Retinal pigment epithelial cell (primary cell): Measurements from ENCODE around the gene TXNL4A.

Source experiments
- DNase-seq: peaks from one replicate; pipeline ENCODE4 v3.0.0-alpha.2; 2010; ENCODE audit warnings: low read depth
- H3K4me3 ChIP-seq: 2 replicates; pipeline ENCODE4 v1.5.1; 2011; ENCODE audit warnings: mild to moderate bottlenecking, low read length, control low read depth, moderate library complexity
- TF ChIP-seq, protein P1 (sequence below): conservative IDR thresholded peaks from 2 replicates; pipeline ENCODE4 v1.5.1; 2011; ENCODE audit warnings: low read depth, low read length, control low read depth, inconsistent platforms

Gene TXNL4A

DNA sequence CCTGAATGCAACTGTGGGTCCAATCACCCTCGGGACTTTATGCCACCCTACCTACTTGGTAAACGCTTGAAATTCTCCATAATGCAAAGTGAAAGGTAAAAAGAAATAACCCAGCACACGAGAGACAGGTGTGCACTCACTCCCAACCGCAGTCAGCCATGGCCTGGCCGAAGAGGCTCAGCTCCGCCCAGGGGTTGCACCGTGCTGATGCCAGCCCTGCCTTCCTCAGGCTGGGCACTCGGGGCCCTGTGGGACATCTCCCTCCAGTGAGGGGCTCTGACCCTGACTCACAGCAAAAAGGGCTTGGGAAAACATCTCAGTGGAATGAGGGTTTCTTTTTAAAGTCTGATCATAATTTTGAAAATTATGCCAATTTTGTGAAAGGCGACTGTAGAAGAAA is 50.2 kb downstream of the TXNL4A start:
- H3K4me3 ChIP-seq = no peak overlapping the region
- TF ChIP-seq, protein P1, sequence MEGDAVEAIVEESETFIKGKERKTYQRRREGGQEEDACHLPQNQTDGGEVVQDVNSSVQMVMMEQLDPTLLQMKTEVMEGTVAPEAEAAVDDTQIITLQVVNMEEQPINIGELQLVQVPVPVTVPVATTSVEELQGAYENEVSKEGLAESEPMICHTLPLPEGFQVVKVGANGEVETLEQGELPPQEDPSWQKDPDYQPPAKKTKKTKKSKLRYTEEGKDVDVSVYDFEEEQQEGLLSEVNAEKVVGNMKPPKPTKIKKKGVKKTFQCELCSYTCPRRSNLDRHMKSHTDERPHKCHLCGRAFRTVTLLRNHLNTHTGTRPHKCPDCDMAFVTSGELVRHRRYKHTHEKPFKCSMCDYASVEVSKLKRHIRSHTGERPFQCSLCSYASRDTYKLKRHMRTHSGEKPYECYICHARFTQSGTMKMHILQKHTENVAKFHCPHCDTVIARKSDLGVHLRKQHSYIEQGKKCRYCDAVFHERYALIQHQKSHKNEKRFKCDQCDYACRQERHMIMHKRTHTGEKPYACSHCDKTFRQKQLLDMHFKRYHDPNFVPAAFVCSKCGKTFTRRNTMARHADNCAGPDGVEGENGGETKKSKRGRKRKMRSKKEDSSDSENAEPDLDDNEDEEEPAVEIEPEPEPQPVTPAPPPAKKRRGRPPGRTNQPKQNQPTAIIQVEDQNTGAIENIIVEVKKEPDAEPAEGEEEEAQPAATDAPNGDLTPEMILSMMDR = no peak
- DNase-seq = no peak

DNA sequence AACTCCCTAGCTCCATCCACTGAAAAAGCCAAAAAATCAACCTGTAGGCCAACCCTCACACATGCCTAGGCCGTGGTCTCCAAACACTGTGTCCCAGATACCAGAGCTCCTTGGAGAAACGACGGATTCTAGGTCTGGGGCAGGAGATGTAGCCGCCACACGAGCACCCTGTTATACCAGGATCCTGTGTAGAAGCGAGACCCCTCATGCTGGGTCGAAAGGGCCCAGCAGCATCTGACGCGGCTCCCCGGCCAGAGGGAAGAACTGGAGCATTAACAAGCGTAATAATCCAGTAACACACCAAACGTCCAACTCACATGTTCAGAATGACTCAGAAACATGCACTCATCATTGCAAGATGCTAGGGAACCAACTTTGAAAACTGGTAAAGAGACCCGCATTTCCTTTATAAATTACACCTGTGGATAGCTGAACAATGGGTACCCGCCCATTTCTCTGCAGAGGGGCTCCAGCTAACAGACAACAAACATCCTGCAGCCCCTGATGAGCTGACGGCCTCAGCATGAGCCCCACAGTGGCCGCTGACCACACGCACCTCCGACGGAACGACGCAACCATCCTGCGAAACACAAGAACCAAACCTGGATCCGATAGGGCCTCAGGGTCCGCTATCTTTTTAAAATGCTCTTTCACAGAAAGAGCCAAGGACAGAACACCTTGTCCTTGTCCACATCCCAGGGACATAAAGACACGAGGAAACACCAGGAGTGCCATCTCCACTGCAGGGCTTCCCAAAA is 51.1 kb downstream of the TXNL4A start:
- H3K4me3 ChIP-seq = no peak overlapping the region
- no peak for DNase-seq
- TF ChIP-seq, protein P1 = no peak

DNA sequence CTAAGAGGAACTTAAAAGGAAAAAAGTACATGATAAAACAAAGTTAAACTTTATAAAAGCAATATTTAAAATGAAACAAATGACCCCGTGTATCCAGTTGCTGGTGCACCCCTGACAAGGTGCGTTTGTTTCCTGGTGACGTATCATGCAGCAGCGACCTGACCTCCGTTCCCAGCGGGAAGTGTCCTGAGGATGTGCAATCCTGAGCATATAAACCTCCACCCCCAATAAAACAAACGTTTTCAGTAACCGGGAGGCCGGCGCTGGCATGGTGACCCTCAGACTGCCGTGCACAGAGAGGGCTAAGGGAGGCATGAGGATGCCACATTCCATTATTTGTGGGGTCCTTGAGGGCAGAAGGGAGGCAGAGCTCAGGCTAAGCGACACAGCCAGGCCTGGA is 51.7 kb downstream of the TXNL4A start:
- DNase-seq = no peak
- TF ChIP-seq, protein P1 = no peak
- H3K4me3 ChIP-seq = no peak overlapping the region

DNA sequence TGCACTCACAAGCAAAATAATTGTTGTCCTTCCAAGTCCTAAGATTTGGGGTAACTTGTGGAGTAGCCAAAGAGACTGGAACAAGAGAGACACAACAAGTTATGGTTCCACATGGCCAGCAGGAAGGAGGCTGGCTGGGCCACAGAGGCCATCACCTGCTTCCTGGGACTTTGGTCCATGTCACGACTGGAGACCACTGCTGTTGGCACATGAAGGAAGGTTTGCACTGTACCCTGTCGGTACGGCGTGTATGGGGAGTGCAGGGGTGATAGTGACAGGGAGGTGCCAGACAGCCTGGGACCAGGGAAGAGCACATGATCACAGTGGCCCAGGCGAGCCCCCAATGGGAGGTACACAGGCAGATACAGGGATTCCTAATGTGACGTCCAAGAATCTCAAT is 52.4 kb downstream of the TXNL4A start:
- H3K4me3 ChIP-seq = no peak overlapping the region
- DNase-seq = no peak
- TF ChIP-seq, protein P1 = no peak

DNA sequence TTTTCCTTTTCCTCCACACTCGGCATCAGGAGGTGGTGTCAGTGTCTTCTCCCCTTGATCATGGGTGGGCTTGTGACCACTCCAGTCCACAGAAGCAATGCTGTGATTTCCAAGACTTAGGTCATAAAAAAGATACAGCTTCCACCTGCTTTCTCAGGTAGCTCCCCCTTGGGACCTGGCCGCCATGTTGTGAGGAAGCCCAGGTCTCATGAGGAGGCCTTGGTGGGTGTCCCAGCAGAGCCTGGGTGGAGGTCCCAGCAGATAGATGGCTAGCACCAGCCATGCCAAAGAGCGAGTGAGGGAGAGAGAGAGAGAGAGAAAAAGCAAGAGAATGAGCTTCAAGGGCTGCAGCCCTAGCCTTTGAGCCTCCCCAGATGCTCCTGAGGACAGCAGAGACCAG is 52.9 kb downstream of the TXNL4A start:
- TF ChIP-seq, protein P1 = no peak
- no peak overlapping the region for H3K4me3 ChIP-seq
- DNase-seq = no peak

DNA sequence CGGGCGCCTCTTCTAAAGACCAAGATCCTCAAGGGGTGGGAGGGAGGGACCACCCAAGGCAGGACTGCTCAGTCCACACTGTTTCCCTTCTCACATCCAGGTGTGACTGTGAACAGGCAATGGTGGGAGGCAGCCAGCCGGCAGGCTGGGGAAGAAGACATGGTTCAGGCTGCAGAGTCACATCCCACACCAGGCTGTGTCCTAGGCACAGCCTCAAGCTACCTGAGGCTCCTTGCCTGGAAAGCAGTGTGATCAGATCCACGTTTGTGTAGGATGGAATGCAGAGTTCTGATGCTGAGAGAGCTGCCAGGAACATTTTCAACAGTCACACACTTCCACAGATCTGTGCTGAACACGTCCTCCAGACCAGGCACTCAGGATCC is 53.3 kb downstream of the TXNL4A start:
- no peak overlapping the region for H3K4me3 ChIP-seq
- DNase-seq = no peak
- TF ChIP-seq, protein P1 = no peak

DNA sequence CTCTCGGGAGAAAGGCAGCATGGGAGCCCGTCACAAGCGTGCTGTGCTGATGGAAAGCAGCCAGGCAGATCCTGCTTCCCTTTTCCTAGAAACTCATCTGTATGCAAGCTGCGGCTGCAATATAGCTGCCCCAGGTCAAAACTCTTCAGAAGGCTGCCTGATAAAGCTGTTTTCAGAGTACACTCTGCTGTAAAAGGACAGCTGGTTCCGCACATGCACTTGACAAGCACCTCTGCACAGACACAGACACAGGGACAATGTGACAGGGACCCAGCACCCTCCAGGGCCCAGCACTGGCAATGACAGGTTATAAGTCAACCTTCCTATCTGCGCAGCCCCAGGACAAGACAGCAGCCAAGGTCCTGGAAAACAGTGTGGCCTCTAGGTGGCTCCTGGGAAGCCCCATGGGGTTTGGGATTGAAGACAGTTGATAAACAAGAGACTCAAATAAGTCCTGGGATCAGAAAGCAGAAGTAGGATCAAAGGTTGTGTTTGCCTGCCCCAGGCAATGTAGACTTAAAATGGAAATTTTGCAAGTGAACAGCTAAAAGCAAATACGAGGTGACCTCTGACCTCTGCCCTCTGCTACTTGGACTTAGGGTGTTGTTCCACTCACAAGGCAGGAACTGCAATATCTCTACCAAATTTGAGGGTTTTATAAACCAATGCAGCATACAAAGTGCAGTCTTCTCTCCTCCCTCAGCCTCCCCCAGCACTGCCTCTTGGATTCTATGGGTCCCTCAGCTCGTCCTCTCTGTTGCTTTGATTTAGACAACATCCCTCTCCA is 53.9 kb downstream of the TXNL4A start:
- no peak overlapping the region for H3K4me3 ChIP-seq
- no peak for DNase-seq
- TF ChIP-seq, protein P1 = no peak
